K562 (cell line): ENCODE results near the gene CLEC2B. TPM values are rescaled to one million over a fixed set of nuclear protein-coding genes. Genes with fewer than 3 reads are reported as not detected.

Source experiments
- ATAC-seq: fragments of 200-7000 bp; cut with Tn5 transposase; 3 replicates; pipeline ENCODE4 v1.9.1; 2020; ENCODE audit warnings: moderate library complexity
- BruUV-seq: library from RNA; stranded (reverse); fragments of 400-500 nt; replicated peaks from 2 replicates; lab custom pipeline; 2021; lab: Mats Ljungman, UMichigan
- CTCF ChIA-PET: fragments of 300-600 bp; formaldehyde crosslinking; extraction: SDS; loops from one replicate; lab custom pipeline; 2021; ENCODE audit warnings: low intra/inter-chr PET ratio; lab: Yijun Ruan, JAX
- POLR2A ChIA-PET: fragments of 300-600, 350-650 bp; sonication (Branson Sonifier 250); formaldehyde crosslinking; extraction: SDS; loops from one replicate; lab custom pipeline; 2021; ENCODE audit warnings: antibody characterized with exemption, inconsistent platforms; lab: Yijun Ruan, JAX
- DNase-seq, 4 experiments: peaks; one replicate each; pipeline versions ENCODE4 v3.0.0 to v3.0.0-alpha.2; 2011 to 2018; ENCODE audit warnings: low spot score in 3 of 4, mixed read lengths in 3 of 4; ENCODE audit errors: extremely low read depth in 1 of 4
- FAIRE-seq: peaks from 2 replicates; lab custom pipeline; 2011; peaks lifted over from hg19 to GRCh38; lab: Jason Lieb, UNC
- H2AFZ ChIP-seq: 2 replicates; pipeline ENCODE4 v1.6.0; 2011; ENCODE audit warnings: low read depth, low read length, control low read depth, inconsistent platforms
- H3K27ac ChIP-seq: fragments of 200-600 bp; 3 replicates; pipeline ENCODE4 v1.8.0; 2011; ENCODE audit warnings: low read depth, mild to moderate bottlenecking, control low read depth, inconsistent platforms, low read length, moderate library complexity, mixed read lengths; ENCODE audit errors: extremely low read depth
- H3K27me3 ChIP-seq, 2 experiments: fragments of 300-600 bp in 1 of 2; 2 replicates in 1 of 2; 3 replicates in 1 of 2; pipeline versions ENCODE4 v1.6.0 to v1.8.0; 2011; ENCODE audit warnings: inconsistent platforms in 2 of 2, low read length in 2 of 2, mild to moderate bottlenecking in 1 of 2, mixed read lengths in 1 of 2, moderate library complexity in 1 of 2; ENCODE audit not compliant: control insufficient read depth in 2 of 2, insufficient read depth in 2 of 2
- H3K36me3 ChIP-seq: fragments of 300-600 bp; 3 replicates; pipeline ENCODE4 v1.8.0; 2011; ENCODE audit warnings: mild to moderate bottlenecking, low read length, inconsistent platforms; ENCODE audit not compliant: control insufficient read depth, insufficient read depth
- H3K4me1 ChIP-seq, 2 experiments: fragments of 200-600 bp in 1 of 2; replicated peaks in 1 of 2; 2 replicates in 1 of 2; 3 replicates in 1 of 2; pipeline versions ENCODE4 v1.5.1 to v1.8.0; 2011; ENCODE audit warnings: inconsistent platforms in 2 of 2, low read length in 2 of 2, mild to moderate bottlenecking in 1 of 2, mixed read lengths in 1 of 2, moderate library complexity in 1 of 2; ENCODE audit not compliant: control insufficient read depth in 2 of 2, insufficient read depth in 2 of 2
- H3K4me2 ChIP-seq: 2 replicates; pipeline ENCODE4 v1.6.1; 2011; ENCODE audit warnings: low read length, control low read depth, inconsistent platforms, mixed read lengths; ENCODE audit not compliant: insufficient read depth
- H3K4me3 ChIP-seq: fragments of 200-600 bp; sonication (generic), shearing (Covaris generic); 2 replicates; pipeline ENCODE4 v1.5.1; 2016; ENCODE audit warnings: control low read depth, inconsistent platforms
- H3K79me2 ChIP-seq: fragments of 200-600 bp; 3 replicates; pipeline ENCODE4 v1.8.0; 2011; ENCODE audit warnings: low read length, inconsistent platforms; ENCODE audit not compliant: control insufficient read depth, insufficient read depth
- H3K9ac ChIP-seq, 2 experiments: 2 replicates each; pipeline versions ENCODE4 v1.6.0 to v1.6.1; 2011; ENCODE audit warnings: low read depth in 2 of 2, low read length in 2 of 2, control low read depth in 1 of 2, inconsistent platforms in 1 of 2, mild to moderate bottlenecking in 1 of 2, mixed read lengths in 1 of 2; ENCODE audit not compliant: insufficient read depth in 1 of 2
- H3K9me1 ChIP-seq: one replicate; pipeline ENCODE4 v1.6.0; 2011; ENCODE audit warnings: inconsistent platforms, mild to moderate bottlenecking, low read length, moderate library complexity; ENCODE audit not compliant: control insufficient read depth, insufficient read depth
- H3K9me3 ChIP-seq: replicated peaks from 2 replicates; pipeline ENCODE4 v1.5.1; 2011; ENCODE audit warnings: low read depth, low read length, inconsistent platforms; ENCODE audit not compliant: control insufficient read depth, insufficient read depth
- H4K20me1 ChIP-seq: replicated peaks from 2 replicates; pipeline ENCODE4 v1.6.1; 2011; ENCODE audit warnings: low read length, inconsistent platforms, mixed read lengths; ENCODE audit not compliant: control insufficient read depth, insufficient read depth
- ATF3 ChIP-seq, 2 experiments: fragments of 450-650 bp in 1 of 2; sonication (generic) in 1 of 2; formaldehyde crosslinking in 1 of 2; IDR thresholded peaks in 1 of 2; conservative IDR thresholded peaks in 1 of 2; 2 replicates each; pipeline versions ENCODE4 v1.6.1 to v1.8.1; 2016 to 2023; ENCODE audit warnings: mild to moderate bottlenecking in 2 of 2, moderate library complexity in 2 of 2, inconsistent platforms in 1 of 2, missing genetic modification reagents in 1 of 2
- C11orf30 ChIP-seq: fragments of 450-650 bp; IDR thresholded peaks from 2 replicates; pipeline ENCODE4 v1.6.1; 2016; ENCODE audit warnings: low read depth, mild to moderate bottlenecking
- CEBPG ChIP-seq, 3 experiments: fragments of 200-800 bp in 1 of 3; sonication (Bioruptor generic) in 1 of 3; sonication (generic) in 1 of 3; formaldehyde crosslinking in 1 of 3; IDR thresholded peaks in 2 of 3; conservative IDR thresholded peaks in 1 of 3; 2 replicates each; pipeline versions ENCODE4 v1.6.1 to v1.8.0; 2016 to 2022; ENCODE audit warnings: missing compliant biosample characterization in 2 of 3, missing genetic modification characterization in 2 of 3, mild to moderate bottlenecking in 1 of 3, missing genetic modification reagents in 1 of 3
- GABPB2 ChIP-seq: fragments of 250-450 bp; sonication (Bioruptor Pico); conservative IDR thresholded peaks from 2 replicates; pipeline ENCODE4 v1.5.1; 2021; ENCODE audit warnings: mild to moderate bottlenecking
- KDM2B ChIP-seq: fragments of 250-450 bp; sonication (Bioruptor Pico); IDR thresholded peaks from 2 replicates; pipeline ENCODE4 v1.8.0; 2021; ENCODE audit warnings: mild to moderate bottlenecking, moderate library complexity
- OTX1 ChIP-seq: fragments of 450-650 bp; formaldehyde crosslinking; IDR thresholded peaks from 2 replicates; pipeline ENCODE4 v1.4.0; 2022; ENCODE audit warnings: mild to moderate bottlenecking
- PYGO2 ChIP-seq: fragments of 450-650 bp; IDR thresholded peaks from 2 replicates; pipeline ENCODE4 v1.6.1; 2016; ENCODE audit warnings: mild to moderate bottlenecking, missing genetic modification characterization, moderate library complexity, missing compliant biosample characterization
- ZBTB43 ChIP-seq: sonication (generic); formaldehyde crosslinking; IDR thresholded peaks from 2 replicates; pipeline ENCODE4 v1.8.0; 2023; ENCODE audit warnings: mild to moderate bottlenecking, missing genetic modification reagents
- ZBTB5 ChIP-seq: fragments of 450-650 bp; IDR thresholded peaks from 2 replicates; pipeline ENCODE4 v1.6.1; 2017; ENCODE audit warnings: antibody characterized with exemption
- ZKSCAN3 ChIP-seq: fragments of 250-450 bp; sonication (Bioruptor Pico); IDR thresholded peaks from 2 replicates; pipeline ENCODE4 v1.4.0; 2020
- ZMIZ1 ChIP-seq, 2 experiments: fragments of 150-350 bp in 1 of 2; IDR thresholded peaks; 2 replicates each; pipeline ENCODE4 v1.6.1; 2012 to 2016; ENCODE audit warnings: low read depth in 2 of 2, low read length in 2 of 2, mild to moderate bottlenecking in 1 of 2, moderate library complexity in 1 of 2
- ZNF79 ChIP-seq: fragments of 250-450 bp; sonication (Bioruptor Pico); IDR thresholded peaks from 2 replicates; pipeline ENCODE4 v1.4.0; 2020; ENCODE audit warnings: low read depth, mild to moderate bottlenecking, moderate library complexity
- WGBS: fragments of 100-300 bp; shearing (Covaris generic); methylation state at CpG from one replicate; pipeline ENCODE4 v1.1.6; 2016; ENCODE audit warnings: low coverage, mixed read lengths; ENCODE audit not compliant: insufficient coverage; ENCODE audit errors: missing lambda C conversion rate; 5-methylcytosine and 5-hydroxymethylcytosine counted together
- in situ Hi-C: fragments of 300-500 bp; cut with MboI; formaldehyde crosslinking; loops from 4 replicates; pipeline ENCODE4 v1.15.0; 2018; ENCODE audit warnings: inconsistent platforms, mixed read lengths
- intact Hi-C: fragments of 100-400 bp; cut with micrococcal nuclease; formaldehyde crosslinking; loops from 2 replicates; pipeline ENCODE4 v1.14.2; 2022
- polyA plus RNA-seq, 8 experiments: library from polyadenylated mRNA; depleted of rRNA in 4 of 8; stranded (reverse) in 5 of 8; unstranded in 3 of 8; fragments of >200 nt; fragmentation: Nextera tagmentation in 2 of 8; fragmentation: Illumina TruSeq in 1 of 8; extraction: Ambion mirVana in 2 of 8; extraction: Trizol in 1 of 8; gene quantifications; 2 replicates each; pipeline versions ENCODE4 v1.2.1 to v1.2.3, GENCODE V29; 2011 to 2014; ENCODE audit warnings: inconsistent platforms in 1 of 8, missing spikeins in 1 of 8
- total RNA-seq, 7 experiments: library from RNA; depleted of rRNA in 6 of 7; stranded (reverse); fragments of >200 nt in 6 of 7; fragmentation: Illumina TruSeq in 2 of 7; extraction: Trizol in 2 of 7; gene quantifications; 2 replicates each; pipeline versions ENCODE4 v1.2.1 to v1.2.3, GENCODE V29; 2011 to 2021; ENCODE audit warnings: low replicate concordance in 1 of 7

Gene CLEC2B
- total and polyA plus RNA-seq, 9 of the 15 experiments (the other 6 are each of a cell fraction or from before 2014, with no cell fraction given) = 1.3 to 5.9 (median 2.9) TPM

- TF ChIP-seq ZBTB5 (no peak), ZKSCAN3 (CRISPR knock-in tag) (no peak)
Observed at GRCh38 chr12:9851927-9852326, 17.2 kb downstream of the CLEC2B start (continued).

GRCh38 chr12:9851050-9851449 is 18.1 kb downstream of the CLEC2B start:
- WGBS = 0% methylated on average over 1 of the region's 5 CpGs
- Histone ChIP-seq H3K27ac (no peak overlapping the region), H3K27me3 (no peaks in the 10 kb centered on the region), H4K20me1 (no peaks in the 10 kb centered on the region)
- ATAC-seq = no peak
- intact Hi-C loops = no loop called here
- no peak for TF ChIP-seq OTX1 (CRISPR knock-in tag)
- no peak for TF ChIP-seq ZMIZ1 (IDR thresholded peaks at IDR 0.05; ENCODE audit: low read depth in 2 of 2, low read length in 2 of 2)
- no peak for TF ChIP-seq C11orf30
- no peak for TF ChIP-seq KDM2B (CRISPR knock-in tag)
- no peak for TF ChIP-seq GABPB2 (CRISPR knock-in tag)
- no peak for TF ChIP-seq PYGO2
- TF ChIP-seq CEBPG (CRISPR knock-in tag; IDR thresholded peaks at IDR 0.05) = no peak
- TF ChIP-seq CEBPG (tag; conservative IDR thresholded peaks at IDR 0.05 in 1 of 2, IDR thresholded peaks at IDR 0.05 in 1 of 2) = peak in 1 of 2 experiments; percentile 52; a peak in 2 of 4 replicates
- TF ChIP-seq ZBTB43 (CRISPR knock-in tag) = no peak
- no peak for TF ChIP-seq ZNF79 (CRISPR knock-in tag)
- peak; percentile 36 for TF ChIP-seq ATF3 (IDR thresholded peaks at IDR 0.05)
- TF ChIP-seq ATF3 (CRISPR knock-in tag; conservative IDR thresholded peaks at IDR 0.05) = no peak
- TF ChIP-seq, all 486 proteins: peak for 2
- DNase-seq (no peak), FAIRE-seq (no peak)
- no peak overlapping the region for H2AFZ ChIP-seq
- POLR2A ChIA-PET = interaction anchor here (1.1 to 1.2 kb wide), 2 partner anchors 16 to 26 kb away, joined by 3 read pairs; no protein-coding TSS in a partner anchor
- no peaks in the 10 kb centered on the region for H3K79me2 ChIP-seq
- H3K9me3 ChIP-seq = no peaks in the 10 kb centered on the region
- in situ Hi-C loops = no loop called here
- H3K9me1 ChIP-seq = no peaks in the 10 kb centered on the region
- CTCF ChIA-PET = no interaction called here
- no peak overlapping the region for H3K4me3 ChIP-seq
- no TSS peak for BruUV-seq
- H3K4me1 ChIP-seq = no peaks in the 10 kb centered on the region
- H3K36me3 ChIP-seq = no peaks in the 10 kb centered on the region
- no peak overlapping the region for H3K9ac ChIP-seq
- H3K4me2 ChIP-seq = no peak overlapping the region
